Tibial artery (tissue), 4 donors: ENCODE measurements around the gene PLA2G4B.

Experiments
- DNase-seq, 2 donors: peaks; one replicate each; pipeline ENCODE4 v3.0.0-alpha.2; 2019
- H3K27ac ChIP-seq, 2 donors: fragments of 200-600 bp; sonication (generic) in 1 of 2; 1 replicate in 1 of 2; 2 replicates in 1 of 2; pipeline ENCODE4 v1.5.1; 2018 to 2019; ENCODE audit warnings: mild to moderate bottlenecking in 1 of 2
- H3K27me3 ChIP-seq, 2 donors: fragments of 200-600 bp; sonication (generic) in 1 of 2; one replicate each; pipeline versions ENCODE4 v1.5.1 to v1.6.0; 2016 to 2019
- H3K36me3 ChIP-seq, 3 donors: fragments of 200-600 bp; sonication (generic) in 2 of 3; one replicate each; pipeline ENCODE4 v1.5.1; 2016 to 2019; ENCODE audit warnings: mild to moderate bottlenecking in 2 of 3
- H3K4me1 ChIP-seq, 4 donors: fragments of 200-600 bp; sonication (generic) in 2 of 4; 1 replicate in 3 of 4; 2 replicates in 1 of 4; pipeline ENCODE4 v1.5.1; 2016 to 2019
- H3K4me3 ChIP-seq, 2 donors: fragments of 200-600 bp; sonication (generic) in 1 of 2; 1 replicate in 1 of 2; 2 replicates in 1 of 2; pipeline ENCODE4 v1.5.1; 2018 to 2019; ENCODE audit warnings: mild to moderate bottlenecking in 2 of 2
- H3K9me3 ChIP-seq, 3 donors: fragments of 200-600 bp; sonication (generic) in 1 of 3; one replicate each; pipeline ENCODE4 v1.5.1; 2016 to 2019
- CTCF ChIP-seq, 2 experiments: fragments of 200-600 bp in 1 of 2; fragments of 450-650 bp in 1 of 2; IDR thresholded peaks; one replicate each; pipeline ENCODE4 v1.5.1; 2017 to 2019; ENCODE audit warnings: antibody characterized with exemption in 2 of 2, mild to moderate bottlenecking in 1 of 2, moderate library complexity in 1 of 2
- intact Hi-C: fragments of 100-400 bp; cut with DNase I; formaldehyde crosslinking; loops from one replicate; pipeline ENCODE4 v1.15.0; 2023; ENCODE audit warnings: low total_unique reads

The PLA2G4B gene

GRCh38 chr15:41816788-41817187 is 21.9 kb upstream of the PLA2G4B start:
- no peaks in the 10 kb centered on the region for H3K9me3 ChIP-seq
- no peak overlapping the region for H3K27ac ChIP-seq
- no peak overlapping the region for H3K4me3 ChIP-seq
- peaks cover 44 to 99% (median 77%) of the 10 kb centered on the region in 3 donors for H3K36me3 ChIP-seq
- DNase-seq: no peak
- H3K27me3 ChIP-seq: no peaks in the 10 kb centered on the region
- H3K4me1 ChIP-seq: no peaks in the 10 kb centered on the region
- no peak for TF ChIP-seq CTCF (IDR thresholded peaks at IDR 0.05)
- intact Hi-C loops: loop anchor here (10.0 kb wide), 1 partner anchor 222 kb away; no protein-coding TSS in a partner anchor

GRCh38 chr15:41817327-41817726 is 21.3 kb upstream of the PLA2G4B start:
- Histone ChIP-seq H3K4me3 (no peak overlapping the region), H3K9me3 (no peaks in the 10 kb centered on the region), H3K27me3 (no peaks in the 10 kb centered on the region), H3K36me3 (peaks cover 50 to 99% (median 78%) of the 10 kb centered on the region in 3 donors), H3K27ac (no peak overlapping the region), H3K4me1 (no peaks in the 10 kb centered on the region)
- intact Hi-C loops: loop anchor here (10.0 kb wide), 1 partner anchor 223 kb away; no protein-coding TSS in a partner anchor
- DNase-seq: no peak
- TF ChIP-seq CTCF (IDR thresholded peaks at IDR 0.05): no peak

GRCh38 chr15:41817781-41818180 is 20.9 kb upstream of the PLA2G4B start:
- Histone ChIP-seq H3K4me1 (no peaks in the 10 kb centered on the region), H3K9me3 (no peaks in the 10 kb centered on the region), H3K4me3 (no peak overlapping the region), H3K27ac (no peak overlapping the region), H3K36me3 (peaks cover 53 to 99% (median 78%) of the 10 kb centered on the region in 3 donors), H3K27me3 (no peaks in the 10 kb centered on the region)
- intact Hi-C loops: loop anchor here (10.0 kb wide), 1 partner anchor 223 kb away; no protein-coding TSS in a partner anchor
- DNase-seq: no peak
- TF ChIP-seq CTCF (IDR thresholded peaks at IDR 0.05): no peak

GRCh38 chr15:41819455-41820050 is 19.1 kb upstream of the PLA2G4B start:
- H3K4me1 ChIP-seq: no peaks in the 10 kb centered on the region
- H3K27me3 ChIP-seq: no peaks in the 10 kb centered on the region
- H3K9me3 ChIP-seq: no peaks in the 10 kb centered on the region
- no peak overlapping the region for H3K4me3 ChIP-seq
- H3K27ac ChIP-seq: no peak overlapping the region
- peaks cover 56 to 99% (median 82%) of the 10 kb centered on the region in 3 donors for H3K36me3 ChIP-seq
- TF ChIP-seq CTCF (IDR thresholded peaks at IDR 0.05): no peak
- intact Hi-C loops: loop anchor here (10.0 kb wide), 1 partner anchor 225 kb away; no protein-coding TSS in a partner anchor
- no peak for DNase-seq

- no peak for TF ChIP-seq CTCF (IDR thresholded peaks at IDR 0.05)
- Histone ChIP-seq H3K36me3 (peaks cover 59 to 99% (median 78%) of the 10 kb centered on the region in 3 donors), H3K27ac (no peak overlapping the region), H3K4me3 (no peak overlapping the region), H3K9me3 (no peaks in the 10 kb centered on the region), H3K27me3 (no peaks in the 10 kb centered on the region), H3K4me1 (no peaks in the 10 kb centered on the region)
- DNase-seq: no peak
- intact Hi-C loops: no loop called here
Observed at GRCh38 chr15:41820791-41821423, 17.7 kb upstream of the PLA2G4B start.
